D721Med (cell line): ENCODE results near the gene NSUN2.

ENCODE experiments used
- DNase-seq: peaks from one replicate; pipeline ENCODE4 v3.0.0; 2011; ENCODE audit warnings: low spot score; ENCODE audit not compliant: insufficient read length
- FAIRE-seq: peaks from 2 replicates; lab custom pipeline; 2011; peaks lifted over from hg19 to GRCh38; lab: Jason Lieb, UNC
- CTCF ChIP-seq: IDR thresholded peaks from 2 replicates; pipeline ENCODE4 v1.5.1; 2012; ENCODE audit warnings: mild to moderate bottlenecking, control low read depth; ENCODE audit not compliant: insufficient read depth; ENCODE audit errors: missing control alignments

The NSUN2 gene

DNA sequence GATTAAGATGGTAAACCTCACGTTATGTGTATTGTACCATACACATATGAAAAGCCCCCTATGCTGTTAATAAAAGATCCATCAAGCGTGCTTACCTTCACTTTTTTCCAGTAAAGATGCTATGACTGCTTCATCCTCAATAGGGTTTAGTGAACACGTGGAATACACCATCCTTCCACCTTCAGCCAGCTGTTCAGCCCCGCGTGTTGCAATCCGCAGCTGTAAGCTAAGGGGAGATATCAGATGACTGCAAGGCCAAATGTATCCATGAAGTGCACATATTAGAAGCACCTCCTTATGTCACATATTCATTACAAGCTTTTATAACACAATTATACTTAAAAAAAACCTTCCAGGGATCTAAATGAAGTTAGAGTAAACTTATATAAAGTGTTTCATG lies 16.2 kb downstream of the NSUN2 start:
- no peak for TF ChIP-seq CTCF
- FAIRE-seq (no peak), DNase-seq (no peak)

- FAIRE-seq = no peak
- no peak for DNase-seq
- TF ChIP-seq CTCF = no peak
These were observed 17.6 kb downstream of the NSUN2 start for GRCh38 chr5:6615034-6615815.

GRCh38 chr5:6611334-6612256 lies 21.2 kb downstream of the NSUN2 start:
- TF ChIP-seq CTCF = no peak
- no peak for FAIRE-seq
- DNase-seq = no peak

DNA sequence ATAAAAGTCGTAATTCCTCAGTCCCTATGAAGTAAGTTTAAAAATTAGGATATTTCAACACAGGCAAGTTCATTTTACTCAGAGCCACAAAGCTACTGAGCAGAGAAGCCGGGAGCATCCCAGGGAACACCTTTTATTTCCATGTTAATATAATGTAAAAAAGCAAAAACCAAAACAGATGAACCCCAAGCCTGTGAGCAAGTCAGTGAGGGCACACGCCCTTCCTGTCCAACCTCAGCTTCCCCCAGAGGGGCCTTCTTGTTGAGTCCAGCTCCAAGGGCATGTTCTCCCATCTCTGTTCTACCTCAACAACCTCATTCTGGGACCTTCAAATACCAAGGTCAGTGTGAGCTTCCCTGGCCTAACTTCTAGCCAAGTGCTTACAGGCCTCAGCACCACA lies 24.8 kb downstream of the NSUN2 start:
- TF ChIP-seq CTCF = no peak
- DNase-seq (no peak), FAIRE-seq (no peak)

DNA sequence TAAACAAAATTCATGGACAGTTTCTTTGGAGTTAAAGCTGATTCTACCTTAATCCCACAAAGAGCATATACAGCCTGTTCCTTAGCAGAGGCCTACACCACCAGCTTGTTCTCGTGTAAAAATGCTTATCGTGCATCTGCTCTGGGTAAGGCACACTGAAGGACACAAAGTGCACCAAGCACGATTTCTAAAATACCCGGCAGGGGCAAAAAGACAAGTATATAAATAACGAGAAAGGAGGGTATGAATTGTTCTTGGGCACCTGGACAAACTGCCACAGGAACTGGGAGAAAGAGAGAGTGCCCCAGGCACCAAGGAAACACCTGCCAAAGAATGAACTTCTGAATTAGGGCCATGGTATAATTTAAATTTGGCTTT lies 25.3 kb downstream of the NSUN2 start:
- DNase-seq = no peak
- FAIRE-seq = no peak
- no peak for TF ChIP-seq CTCF

GRCh38 chr5:6606884-6607558 lies 25.8 kb downstream of the NSUN2 start:
- no peak for FAIRE-seq
- no peak for TF ChIP-seq CTCF
- DNase-seq = no peak
